GM12878 (cell line): Measurements from ENCODE around the gene ROBO1. TPM values are rescaled to one million over a fixed set of nuclear protein-coding genes. Genes with fewer than 3 reads are reported as not detected.

Experiments
- ATAC-seq: fragments of 200-7000 bp; cut with Tn5 transposase; 3 replicates; pipeline ENCODE4 v1.9.1; 2020; ENCODE audit warnings: mild to moderate bottlenecking, moderate library complexity
- BruUV-seq: library from RNA; stranded (reverse); fragments of 400-500 nt; replicated peaks from 2 replicates; lab custom pipeline; 2021; lab: Mats Ljungman, UMichigan
- CTCF ChIA-PET: fragments of 300-600 bp; sonication (Branson Sonifier 250); formaldehyde crosslinking; extraction: SDS; loops from one replicate; lab custom pipeline; 2021; ENCODE audit warnings: inconsistent platforms; lab: Yijun Ruan, JAX
- POLR2A ChIA-PET: fragments of 350-600 bp; formaldehyde crosslinking; extraction: SDS; loops from one replicate; lab custom pipeline; 2021; ENCODE audit warnings: inconsistent platforms; lab: Charles Lee
- RAD21 ChIA-PET: fragments of 300-600 bp; sonication (Branson Sonifier 250); formaldehyde crosslinking; loops from one replicate; lab custom pipeline; 2023; ENCODE audit warnings: antibody characterized with exemption; ENCODE audit not compliant: unreplicated experiment; lab: Charles Lee
- SMC1A ChIA-PET: fragments of 300-600 bp; sonication (Branson Sonifier 250); formaldehyde crosslinking; loops from one replicate; lab custom pipeline; 2023; ENCODE audit not compliant: unreplicated experiment, uncharacterized antibody; lab: Charles Lee
- DNase-seq: peaks from one replicate; pipeline ENCODE4 v3.0.0-alpha.2; 2011; ENCODE audit warnings: low read depth, low spot score
- FAIRE-seq: peaks from 3 replicates; lab custom pipeline; 2011; peaks lifted over from hg19 to GRCh38; lab: Jason Lieb, UNC
- H2AFZ ChIP-seq: 2 replicates; pipeline ENCODE4 v1.6.0; 2011; ENCODE audit warnings: low read depth, low read length, control low read depth; ENCODE audit not compliant: control insufficient read depth
- H3K27ac ChIP-seq: 2 replicates; pipeline ENCODE4 v1.5.1; 2011; ENCODE audit warnings: control low read depth; ENCODE audit not compliant: control insufficient read depth, insufficient read depth
- H3K27me3 ChIP-seq, 2 experiments: replicated peaks in 1 of 2; 2 replicates each; pipeline versions ENCODE4 v1.6.0 to v1.6.1; 2011; ENCODE audit warnings: low read length in 1 of 2; ENCODE audit not compliant: control insufficient read depth in 2 of 2, insufficient read depth in 2 of 2
- H3K36me3 ChIP-seq, 2 experiments: 2 replicates each; pipeline ENCODE4 v1.5.1; 2011; ENCODE audit warnings: low read length in 1 of 2; ENCODE audit not compliant: control insufficient read depth in 2 of 2, insufficient read depth in 2 of 2
- H3K4me1 ChIP-seq: 2 replicates; pipeline ENCODE4 v1.6.1; 2011; ENCODE audit warnings: mild to moderate bottlenecking, low read length, moderate library complexity, mixed read lengths; ENCODE audit not compliant: control insufficient read depth, insufficient read depth
- H3K4me2 ChIP-seq: 2 replicates; pipeline ENCODE4 v1.6.0; 2011; ENCODE audit warnings: control low read depth; ENCODE audit not compliant: control insufficient read depth, insufficient read depth
- H3K4me3 ChIP-seq: fragments of 200-600 bp; sonication (generic); 2 replicates; pipeline ENCODE4 v1.5.1; 2016
- H3K79me2 ChIP-seq: 2 replicates; pipeline ENCODE4 v1.6.0; 2011; ENCODE audit warnings: low read length; ENCODE audit not compliant: control insufficient read depth, insufficient read depth
- H3K9ac ChIP-seq: 2 replicates; pipeline ENCODE4 v1.8.0; 2011; ENCODE audit warnings: low read length, control low read depth, mixed read lengths; ENCODE audit not compliant: control insufficient read depth, insufficient read depth
- H3K9me3 ChIP-seq: replicated peaks from 3 replicates; pipeline ENCODE4 v1.5.1; 2011; ENCODE audit warnings: mild to moderate bottlenecking, low read length; ENCODE audit not compliant: control insufficient read depth, insufficient read depth
- H4K20me1 ChIP-seq: 2 replicates; pipeline ENCODE4 v1.6.0; 2011; ENCODE audit not compliant: control insufficient read depth, insufficient read depth
- BHLHE40 ChIP-seq, 2 experiments: fragments of 450-650 bp in 1 of 2; IDR thresholded peaks; 2 replicates each; pipeline ENCODE4 v1.6.1; 2011 to 2017; ENCODE audit warnings: low read depth in 2 of 2, borderline replicate concordance in 1 of 2, improper control_type of control experiment in 1 of 2, low read length in 1 of 2, mild to moderate bottlenecking in 1 of 2
- CBX5 ChIP-seq: sonication (generic); IDR thresholded peaks from 2 replicates; pipeline ENCODE4 v1.6.1; 2016; ENCODE audit warnings: low read depth, moderate library complexity, mild to moderate bottlenecking, inconsistent platforms
- LARP7 ChIP-seq: fragments of 450-650 bp; IDR thresholded peaks from 2 replicates; pipeline ENCODE4 v1.6.1; 2017; ENCODE audit warnings: mild to moderate bottlenecking
- MEF2A ChIP-seq: IDR thresholded peaks from 2 replicates; pipeline ENCODE4 v1.6.1; 2011; ENCODE audit warnings: low read depth, mild to moderate bottlenecking, low read length, moderate library complexity; ENCODE audit not compliant: insufficient read depth
- POLR2AphosphoS2 ChIP-seq: IDR thresholded peaks from 2 replicates; pipeline ENCODE4 v1.6.1; 2011; ENCODE audit warnings: low read depth, mild to moderate bottlenecking, low read length, improper control_type of control experiment, moderate library complexity
- POLR2AphosphoS5 ChIP-seq: IDR thresholded peaks from 2 replicates; pipeline ENCODE4 v1.6.1; 2011; ENCODE audit warnings: mild to moderate bottlenecking, low read length, inconsistent platforms
- RB1 ChIP-seq: fragments of 450-650 bp; formaldehyde crosslinking; IDR thresholded peaks from 2 replicates; pipeline ENCODE4 v1.6.1; 2017; ENCODE audit warnings: mild to moderate bottlenecking, borderline replicate concordance
- SRF ChIP-seq, 2 experiments: IDR thresholded peaks; 2 replicates each; pipeline ENCODE4 v1.6.1; 2011; ENCODE audit warnings: low read depth in 2 of 2, low read length in 2 of 2, mild to moderate bottlenecking in 1 of 2, moderate library complexity in 1 of 2
- SUPT20H ChIP-seq: IDR thresholded peaks from 2 replicates; pipeline ENCODE4 v1.6.1; 2011; ENCODE audit warnings: low read depth, mild to moderate bottlenecking, low read length, moderate library complexity, borderline replicate concordance; ENCODE audit not compliant: control insufficient read depth
- TAF1 ChIP-seq: IDR thresholded peaks from 2 replicates; pipeline ENCODE4 v1.6.1; 2011; ENCODE audit warnings: mild to moderate bottlenecking, low read depth, low read length, borderline replicate concordance
- ZNF274 ChIP-seq: IDR thresholded peaks from one replicate; pipeline ENCODE4 v1.8.0; 2011; ENCODE audit not compliant: insufficient read length, insufficient read depth
- ZZZ3 ChIP-seq: IDR thresholded peaks from 2 replicates; pipeline ENCODE4 v1.6.1; 2011; ENCODE audit warnings: low read depth; ENCODE audit not compliant: control insufficient read depth, insufficient read length
- WGBS: methylation state at CpG from one replicate; pipeline ENCODE4 v1.1.6; 2016; ENCODE audit warnings: low lambda C conversion rate; ENCODE audit not compliant: insufficient replicate concordance, insufficient coverage; ENCODE audit errors: missing lambda C conversion rate; 5-methylcytosine and 5-hydroxymethylcytosine counted together
- in situ Hi-C: fragments of 300-500 bp; cut with MboI; formaldehyde crosslinking; loops from 9 replicates; pipeline ENCODE4 v1.14.3; 2018; ENCODE audit warnings: mixed read lengths
- intact Hi-C: fragments of 100-400 bp; cut with micrococcal nuclease; formaldehyde crosslinking; loops from one replicate; pipeline ENCODE4 v1.14.2; 2022; ENCODE audit not compliant: unreplicated experiment
- polyA plus RNA-seq, 11 experiments: library from polyadenylated mRNA; depleted of rRNA in 4 of 11; unstranded in 6 of 11; stranded (reverse) in 5 of 11; fragments of >200 nt; fragmentation: Nextera tagmentation in 4 of 11; fragmentation: Illumina TruSeq in 1 of 11; extraction: Ambion mirVana in 4 of 11; extraction: Trizol in 1 of 11; gene quantifications; 1 replicate in 1 of 11; 2 replicates in 10 of 11; pipeline versions ENCODE4 v1.2.1 to v1.2.3, GENCODE V29; 2011 to 2016; ENCODE audit warnings: inconsistent platforms in 2 of 11, missing spikeins in 2 of 11, low read depth in 1 of 11
- total RNA-seq, 4 experiments: library from RNA; depleted of rRNA in 3 of 4; stranded (reverse); fragments of >200 nt in 3 of 4; fragmentation: Illumina TruSeq in 1 of 4; extraction: Trizol in 1 of 4; gene quantifications; 2 replicates each; pipeline versions ENCODE4 v1.2.1 to v1.2.3, GENCODE V29; 2013 to 2021
- TF ChIP-seq, protein P1 (sequence below): IDR thresholded peaks from 2 replicates; pipeline ENCODE4 v1.6.1; 2012; ENCODE audit warnings: mild to moderate bottlenecking, low read depth, low read length
- TF ChIP-seq, protein P2 (sequence below): IDR thresholded peaks from 2 replicates; pipeline ENCODE4 v1.6.1; 2012; ENCODE audit warnings: low read depth, low read length, improper control_type of control experiment
- TF ChIP-seq, protein P3 (sequence below): fragments of 450-650 bp; IDR thresholded peaks from 2 replicates; pipeline ENCODE4 v1.6.1; 2018; ENCODE audit warnings: borderline replicate concordance, mild to moderate bottlenecking; ENCODE audit not compliant: partially characterized antibody

Gene ROBO1
- total and polyA plus RNA-seq, 10 of the 15 experiments (the other 5 are each of a cell fraction or from before 2014, with no cell fraction given): 0.29 to 46.5 (median 1.2) TPM

DNA sequence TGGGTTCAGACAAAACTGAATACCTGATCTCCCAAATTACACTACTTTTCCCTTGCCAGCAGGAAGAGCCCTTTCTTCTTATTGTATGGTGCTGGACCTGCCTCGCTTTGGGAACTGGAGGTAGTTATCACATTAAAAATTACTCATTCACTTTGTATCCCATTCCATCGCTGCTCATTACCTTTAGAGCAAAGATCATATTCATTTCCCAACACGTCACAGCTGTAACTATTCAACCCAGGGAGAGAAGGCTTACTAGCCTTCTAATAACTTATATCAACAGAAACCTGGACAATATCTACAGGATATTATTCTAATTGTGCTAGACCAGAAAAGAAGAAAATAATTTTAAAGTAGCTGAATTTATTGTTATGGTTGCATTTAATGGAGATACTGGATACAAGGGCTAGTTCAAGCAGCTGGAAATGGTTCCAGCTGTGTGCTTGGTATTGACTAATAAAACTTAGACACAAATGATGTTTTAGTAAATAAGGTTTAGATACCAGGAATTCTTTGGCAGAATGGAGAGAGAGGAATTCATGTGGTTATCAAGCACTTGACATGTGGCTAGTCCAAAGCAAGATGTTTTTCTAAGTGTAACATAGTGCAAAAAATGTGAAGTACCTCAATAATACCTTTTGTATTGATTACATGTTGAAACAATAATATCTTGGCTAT, 656.3 kb downstream of the ROBO1 start (continued):
- TF ChIP-seq, protein P1, sequence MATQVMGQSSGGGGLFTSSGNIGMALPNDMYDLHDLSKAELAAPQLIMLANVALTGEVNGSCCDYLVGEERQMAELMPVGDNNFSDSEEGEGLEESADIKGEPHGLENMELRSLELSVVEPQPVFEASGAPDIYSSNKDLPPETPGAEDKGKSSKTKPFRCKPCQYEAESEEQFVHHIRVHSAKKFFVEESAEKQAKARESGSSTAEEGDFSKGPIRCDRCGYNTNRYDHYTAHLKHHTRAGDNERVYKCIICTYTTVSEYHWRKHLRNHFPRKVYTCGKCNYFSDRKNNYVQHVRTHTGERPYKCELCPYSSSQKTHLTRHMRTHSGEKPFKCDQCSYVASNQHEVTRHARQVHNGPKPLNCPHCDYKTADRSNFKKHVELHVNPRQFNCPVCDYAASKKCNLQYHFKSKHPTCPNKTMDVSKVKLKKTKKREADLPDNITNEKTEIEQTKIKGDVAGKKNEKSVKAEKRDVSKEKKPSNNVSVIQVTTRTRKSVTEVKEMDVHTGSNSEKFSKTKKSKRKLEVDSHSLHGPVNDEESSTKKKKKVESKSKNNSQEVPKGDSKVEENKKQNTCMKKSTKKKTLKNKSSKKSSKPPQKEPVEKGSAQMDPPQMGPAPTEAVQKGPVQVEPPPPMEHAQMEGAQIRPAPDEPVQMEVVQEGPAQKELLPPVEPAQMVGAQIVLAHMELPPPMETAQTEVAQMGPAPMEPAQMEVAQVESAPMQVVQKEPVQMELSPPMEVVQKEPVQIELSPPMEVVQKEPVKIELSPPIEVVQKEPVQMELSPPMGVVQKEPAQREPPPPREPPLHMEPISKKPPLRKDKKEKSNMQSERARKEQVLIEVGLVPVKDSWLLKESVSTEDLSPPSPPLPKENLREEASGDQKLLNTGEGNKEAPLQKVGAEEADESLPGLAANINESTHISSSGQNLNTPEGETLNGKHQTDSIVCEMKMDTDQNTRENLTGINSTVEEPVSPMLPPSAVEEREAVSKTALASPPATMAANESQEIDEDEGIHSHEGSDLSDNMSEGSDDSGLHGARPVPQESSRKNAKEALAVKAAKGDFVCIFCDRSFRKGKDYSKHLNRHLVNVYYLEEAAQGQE: no peak
- TF ChIP-seq, protein P2, sequence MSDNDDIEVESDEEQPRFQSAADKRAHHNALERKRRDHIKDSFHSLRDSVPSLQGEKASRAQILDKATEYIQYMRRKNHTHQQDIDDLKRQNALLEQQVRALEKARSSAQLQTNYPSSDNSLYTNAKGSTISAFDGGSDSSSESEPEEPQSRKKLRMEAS: no peak
- no peak for TF ChIP-seq TAF1

DNA sequence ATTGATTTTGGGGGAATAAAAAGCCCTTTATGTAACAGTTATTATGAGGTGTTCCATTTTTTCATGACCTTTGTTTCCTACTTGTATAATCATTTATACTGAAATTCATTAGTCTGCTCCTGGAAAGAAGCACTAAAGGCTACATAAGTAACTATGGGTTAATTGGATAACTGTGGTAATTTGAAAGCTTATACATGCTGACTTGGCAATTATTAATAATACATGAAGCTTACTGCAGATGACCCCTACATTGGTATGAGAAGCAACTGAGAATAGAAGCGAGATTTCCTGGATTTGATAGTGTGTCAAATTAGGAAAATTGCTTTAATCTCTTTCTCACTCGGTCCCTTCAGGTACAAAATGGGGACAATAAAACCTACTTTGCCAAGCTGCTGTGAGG, 658.0 kb downstream of the ROBO1 start:
- H3K4me2 ChIP-seq: no peak overlapping the region
- no peak for ATAC-seq
- in situ Hi-C loops (no loop called here), intact Hi-C loops (loop anchor here (1.0 kb wide), 1 partner anchor 31 kb away; no protein-coding TSS in a partner anchor)
- POLR2A ChIA-PET: interaction anchor here (0.6 kb wide), 1 partner anchor 221 kb away, joined by 5 read pairs; no protein-coding TSS in a partner anchor
- no peak overlapping the region for H2AFZ ChIP-seq
- H3K9ac ChIP-seq: no peak overlapping the region
- BruUV-seq: no TSS peak
- no peaks in the 10 kb centered on the region for H3K36me3 ChIP-seq
- WGBS: 0% methylated on average over 2 of the region's 2 CpGs
- no peaks in the 10 kb centered on the region for H3K79me2 ChIP-seq
- H3K4me3 ChIP-seq: no peak overlapping the region
- CTCF ChIA-PET: interaction anchor here (0.7 to 1.5 kb wide), 2 partner anchors 9 to 98 kb away, joined by 3 to 4 read pairs; no protein-coding TSS in a partner anchor
- no peaks in the 10 kb centered on the region for H3K9me3 ChIP-seq
- DNase-seq: no peak
- H3K27me3 ChIP-seq: no peaks in the 10 kb centered on the region
- no peaks in the 10 kb centered on the region for H3K4me1 ChIP-seq
- RAD21 ChIA-PET: no interaction called here
- no peak overlapping the region for H3K27ac ChIP-seq
- H4K20me1 ChIP-seq: no peaks in the 10 kb centered on the region
- no peak for FAIRE-seq
- SMC1A ChIA-PET: interaction anchor here (1.4 kb wide), 1 partner anchor 252 kb away, joined by 4 read pairs; no protein-coding TSS in a partner anchor
- TF ChIP-seq RB1 (no peak), CBX5 (no peak), ZZZ3 (no peak), BHLHE40 (IDR thresholded peaks at IDR 0.05; ENCODE audit: borderline replicate concordance in 1 of 2, low read depth in 2 of 2, low read length in 1 of 2) (no peak), POLR2AphosphoS2 (no peak), POLR2AphosphoS5 (no peak), SRF (IDR thresholded peaks at IDR 0.05; ENCODE audit: low read depth in 2 of 2, low read length in 2 of 2) (no peak), SUPT20H (no peak), MEF2A (no peak), LARP7 (no peak), ZNF274 (no peak)
- TF ChIP-seq, protein P3, sequence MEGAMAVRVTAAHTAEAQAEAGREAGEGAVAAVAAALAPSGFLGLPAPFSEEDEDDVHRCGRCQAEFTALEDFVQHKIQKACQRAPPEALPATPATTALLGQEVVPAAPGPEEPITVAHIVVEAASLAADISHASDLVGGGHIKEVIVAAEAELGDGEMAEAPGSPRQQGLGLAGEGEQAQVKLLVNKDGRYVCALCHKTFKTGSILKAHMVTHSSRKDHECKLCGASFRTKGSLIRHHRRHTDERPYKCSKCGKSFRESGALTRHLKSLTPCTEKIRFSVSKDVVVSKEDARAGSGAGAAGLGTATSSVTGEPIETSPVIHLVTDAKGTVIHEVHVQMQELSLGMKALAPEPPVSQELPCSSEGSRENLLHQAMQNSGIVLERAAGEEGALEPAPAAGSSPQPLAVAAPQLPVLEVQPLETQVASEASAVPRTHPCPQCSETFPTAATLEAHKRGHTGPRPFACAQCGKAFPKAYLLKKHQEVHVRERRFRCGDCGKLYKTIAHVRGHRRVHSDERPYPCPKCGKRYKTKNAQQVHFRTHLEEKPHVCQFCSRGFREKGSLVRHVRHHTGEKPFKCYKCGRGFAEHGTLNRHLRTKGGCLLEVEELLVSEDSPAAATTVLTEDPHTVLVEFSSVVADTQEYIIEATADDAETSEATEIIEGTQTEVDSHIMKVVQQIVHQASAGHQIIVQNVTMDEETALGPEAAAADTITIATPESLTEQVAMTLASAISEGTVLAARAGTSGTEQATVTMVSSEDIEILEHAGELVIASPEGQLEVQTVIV: no peak
